ENCODE data around the gene EHD1. TPM values are rescaled to one million over a fixed set of nuclear protein-coding genes. Genes with fewer than 3 reads are reported as not detected.

The EHD1 gene
- total RNA-seq, 4 donors from 2014 or later = 35.2 to 93.9 (median 42.6) TPM

DNA sequence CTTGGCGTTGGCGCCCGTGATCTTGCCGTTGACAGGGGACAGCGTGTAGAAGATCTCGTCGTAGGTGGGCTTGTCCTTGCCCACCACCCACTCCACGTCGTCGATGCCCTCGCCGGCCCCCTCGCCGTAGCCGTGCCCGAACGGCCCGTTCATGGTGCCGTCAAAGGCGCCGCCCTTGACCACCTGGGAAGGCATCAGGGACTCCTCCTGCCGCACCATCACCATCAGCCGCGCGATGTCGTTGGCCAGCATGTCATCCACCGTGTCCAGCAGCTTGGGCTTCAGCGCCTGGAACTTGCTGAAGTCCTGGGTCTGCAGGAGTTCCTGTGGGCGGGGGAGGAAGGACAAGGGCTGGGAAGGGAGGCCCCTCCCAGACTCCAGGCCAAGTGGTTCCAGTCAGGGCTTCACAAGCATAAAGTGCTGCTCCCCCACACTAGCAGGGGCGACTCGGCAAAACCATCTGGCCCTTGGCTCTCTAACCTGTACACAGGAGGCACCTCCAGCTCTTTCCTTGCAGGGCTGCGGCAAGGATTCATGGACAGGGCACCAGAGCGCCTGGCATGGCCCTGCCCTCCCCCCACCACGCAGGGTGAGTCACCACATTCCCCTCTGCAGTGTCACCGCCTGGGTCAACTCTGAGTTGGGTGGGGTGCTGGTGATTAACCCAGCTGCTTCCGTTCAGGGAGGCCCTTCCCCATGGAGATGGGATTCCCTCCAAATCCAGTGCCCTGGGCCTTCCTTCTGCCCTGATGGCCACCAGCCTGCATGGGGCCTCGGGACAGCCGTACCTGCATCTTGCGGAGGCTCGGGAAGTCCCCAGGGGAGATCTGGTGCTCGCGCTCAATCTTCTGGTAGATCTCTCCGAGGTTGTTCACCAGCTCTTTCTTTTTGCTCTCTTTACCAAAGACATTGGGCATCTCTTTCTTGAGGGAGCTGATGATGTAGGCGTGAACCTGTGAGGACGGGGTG is 23.6 kb downstream of the EHD1 start:
- Histone ChIP-seq H3K36me3 (peaks cover 2 to 42% (median 5%) of the 10 kb centered on the region in 3 donors), H3K4me3 (no peak overlapping the region), H3K4me1 (peaks cover 0 to 92% (median 74%) of the 10 kb centered on the region in 4 donors), H3K9me3 (no peaks in the 10 kb centered on the region), H3K27ac (peak overlapping the region; percentile 61 to 82 (median 80)), H3K27me3 (no peaks in the 10 kb centered on the region)
- TF ChIP-seq EP300 (IDR thresholded peaks at IDR 0.05) (peak; percentile 41 to 93), POLR2A (IDR thresholded peaks at IDR 0.05) (no peak), CTCF (IDR thresholded peaks at IDR 0.05) (no peak)
- WGBS, 2 donors = 50 to 61% methylated on average over 34 to 44 of the region's 45 CpGs
- peak; percentile 52 to 64 for DNase-seq (ENCODE audit: low spot score in 2 of 2)

DNA sequence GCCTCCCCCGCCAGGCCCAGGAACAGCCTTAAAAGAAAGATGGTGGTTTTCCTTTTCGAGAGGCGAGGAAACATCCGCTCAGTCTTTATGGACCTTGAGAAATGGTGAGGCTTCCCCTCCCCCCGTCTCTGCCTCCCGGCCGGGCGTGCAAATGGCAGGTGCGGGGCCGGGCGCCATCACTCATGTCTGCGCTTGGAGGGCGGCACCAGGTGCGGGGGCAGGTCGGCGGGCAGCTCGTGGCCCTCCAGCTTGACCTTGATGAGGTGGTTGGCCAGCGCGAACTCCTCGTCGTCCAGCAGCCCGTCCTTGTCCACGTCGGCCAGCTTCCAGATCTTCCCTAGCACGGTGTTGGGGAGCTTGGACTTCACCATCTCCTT is 24.3 kb downstream of the EHD1 start:
- H3K27ac ChIP-seq = peak overlapping the region in 3 of 4 donors; percentile 78 to 82 (median 82)
- 88 to 95% methylated on average over 25 of the region's 25 CpGs for WGBS, 2 donors
- TF ChIP-seq CTCF (IDR thresholded peaks at IDR 0.05) (no peak), POLR2A (IDR thresholded peaks at IDR 0.05) (no peak), EP300 (IDR thresholded peaks at IDR 0.05) (no peak)

GRCh38 chr11:64853709-64854108 is 24.7 kb downstream of the EHD1 start:
- 68 to 73% methylated on average over 18 to 27 of the region's 27 CpGs for WGBS, 2 donors
- peak overlapping the region in 3 of 4 donors; percentile 73 to 82 (median 78) for H3K27ac ChIP-seq

More for the DNA sequence above, 24.3 kb downstream of the EHD1 start:
- Histone ChIP-seq H3K36me3 (peaks cover 2 to 35% (median 5%) of the 10 kb centered on the region in 3 donors), H3K27me3 (no peaks in the 10 kb centered on the region), H3K4me1 (peaks cover 0 to 95% (median 74%) of the 10 kb centered on the region in 4 donors), H3K4me3 (no peak overlapping the region), H3K9me3 (no peaks in the 10 kb centered on the region)
- no peak for DNase-seq (ENCODE audit: low spot score in 2 of 2)

GRCh38 chr11:64852804-64853509 is 25.5 kb downstream of the EHD1 start:
- H3K27me3 ChIP-seq = no peaks in the 10 kb centered on the region
- DNase-seq (ENCODE audit: low spot score in 2 of 2) = no peak
- peaks cover 2 to 25% (median 5%) of the 10 kb centered on the region in 3 donors for H3K36me3 ChIP-seq
- H3K27ac ChIP-seq = peak overlapping the region in 3 of 4 donors; percentile 73 to 82 (median 78)
- TF ChIP-seq POLR2A (IDR thresholded peaks at IDR 0.05) (no peak), EP300 (IDR thresholded peaks at IDR 0.05) (no peak), CTCF (IDR thresholded peaks at IDR 0.05) (no peak)
- H3K4me1 ChIP-seq = peaks cover 0 to 93% (median 69%) of the 10 kb centered on the region in 4 donors
- no peaks in the 10 kb centered on the region for H3K9me3 ChIP-seq
- 79 to 84% methylated on average over 20 to 24 of the region's 24 CpGs for WGBS, 2 donors
- H3K4me3 ChIP-seq = no peak overlapping the region

More at GRCh38 chr11:64853709-64854108, 24.7 kb downstream of the EHD1 start:
- Histone ChIP-seq H3K36me3 (peaks cover 2 to 31% (median 5%) of the 10 kb centered on the region in 3 donors), H3K9me3 (no peaks in the 10 kb centered on the region), H3K4me3 (no peak overlapping the region), H3K27me3 (no peaks in the 10 kb centered on the region), H3K4me1 (peaks cover 0 to 95% (median 72%) of the 10 kb centered on the region in 4 donors)
- DNase-seq (ENCODE audit: low spot score in 2 of 2) = no peak
- TF ChIP-seq EP300 (IDR thresholded peaks at IDR 0.05) (no peak), POLR2A (IDR thresholded peaks at IDR 0.05) (no peak), CTCF (IDR thresholded peaks at IDR 0.05) (no peak)
